HG02571 (cell line): ENCODE results near the gene NXT2.
"Not testable (repeated sequence)": the region's sequence is repeated elsewhere in the genome, so short reads cannot be mapped to it uniquely, and the experiment has no call there.

Experiments
- ATAC-seq: cut with Tn5 transposase; IDR thresholded peaks from one replicate; pipeline ENCODE4 v1.9.1; 2021; ENCODE audit warnings: mild to moderate bottlenecking, moderate library complexity; ENCODE audit not compliant: unreplicated experiment

The NXT2 gene

DNA sequence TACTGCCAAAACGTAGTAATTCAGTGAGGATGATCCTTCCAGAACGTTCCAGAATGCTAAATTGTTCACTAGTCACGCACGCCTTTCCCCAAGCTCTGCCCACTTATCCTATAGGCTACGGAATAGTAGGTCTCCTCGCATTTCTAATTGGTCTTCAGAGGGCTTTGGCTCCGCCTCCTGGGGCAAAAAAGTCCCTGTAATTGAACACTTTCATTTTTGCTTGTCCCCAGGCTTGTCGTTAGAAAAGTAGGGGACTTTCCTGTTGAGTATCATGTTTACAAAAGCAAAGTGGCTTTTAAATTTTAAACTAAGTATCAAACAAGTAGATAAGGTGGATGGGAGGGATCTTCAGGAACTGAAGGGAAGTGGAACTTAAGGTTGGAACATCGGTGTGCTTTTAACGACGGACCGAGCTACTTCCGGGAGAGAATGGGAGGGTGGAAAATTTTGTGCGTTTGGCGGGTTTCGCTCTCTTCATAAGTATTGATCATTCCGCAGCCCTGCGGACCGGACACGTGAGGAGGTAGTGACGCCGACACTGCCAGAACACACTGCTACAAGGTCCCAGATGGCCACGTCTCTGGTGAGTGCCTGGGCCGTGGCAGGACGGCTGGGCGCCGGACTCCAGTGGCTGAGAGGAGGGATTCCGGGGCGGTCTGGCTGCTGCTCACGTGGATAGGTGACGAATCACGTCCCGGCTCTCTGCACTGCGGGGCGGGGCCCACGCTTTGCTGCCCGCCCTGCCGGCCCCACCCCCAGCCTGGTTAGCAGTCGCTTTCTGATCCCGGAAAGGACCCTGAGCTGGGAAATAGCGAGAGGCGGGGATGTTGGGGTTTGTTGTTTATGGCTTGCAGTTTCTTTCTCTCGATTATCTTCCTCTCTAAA is at the start of gene NXT2:
NXT2 (plus strand) TSS at position 406 of the 885 bp plus-strand sequence; CDS start at position 569, 163 bp downstream.
- peak; percentile 97 for ATAC-seq

DNA sequence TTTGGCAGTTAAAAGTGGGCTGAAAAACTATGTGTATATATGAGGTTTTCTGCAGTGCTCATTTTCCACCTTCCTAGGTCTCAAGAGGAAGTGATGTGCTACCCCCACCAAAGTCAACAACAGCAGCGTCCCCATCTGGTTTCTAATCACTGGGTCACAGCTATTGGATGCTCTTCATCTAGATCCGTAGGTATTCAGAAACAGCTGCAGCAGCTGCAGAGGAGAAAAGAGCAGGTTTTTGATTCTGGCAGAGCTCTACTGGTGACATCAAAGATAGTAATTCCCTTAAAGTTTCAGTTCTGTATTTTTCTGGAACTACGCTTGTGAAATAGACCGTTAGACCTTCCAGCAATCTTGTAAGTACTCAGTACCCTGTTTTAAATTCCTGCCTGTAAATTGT is 49.0 kb upstream of the NXT2 start:
- ATAC-seq = no peak

DNA sequence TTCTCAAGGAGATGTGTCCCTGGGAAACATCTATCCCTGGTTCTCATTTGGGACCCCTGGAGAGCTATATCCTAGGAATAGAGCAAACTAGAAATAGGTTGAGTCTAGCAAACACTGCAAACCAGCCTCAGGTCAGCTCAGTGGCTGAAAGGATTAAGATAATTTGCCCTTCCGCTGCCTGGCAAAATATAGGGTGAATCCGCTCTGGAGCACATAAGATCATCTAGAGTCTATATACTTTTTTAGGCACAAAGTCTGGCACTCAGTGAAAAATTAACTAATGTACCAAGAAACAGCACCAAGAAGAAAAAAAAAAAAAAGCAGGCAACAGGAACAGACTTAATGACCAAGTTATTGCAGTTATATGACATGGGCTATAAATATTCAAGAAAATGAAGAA is 47.5 kb upstream of the NXT2 start:
- no peak for ATAC-seq

DNA sequence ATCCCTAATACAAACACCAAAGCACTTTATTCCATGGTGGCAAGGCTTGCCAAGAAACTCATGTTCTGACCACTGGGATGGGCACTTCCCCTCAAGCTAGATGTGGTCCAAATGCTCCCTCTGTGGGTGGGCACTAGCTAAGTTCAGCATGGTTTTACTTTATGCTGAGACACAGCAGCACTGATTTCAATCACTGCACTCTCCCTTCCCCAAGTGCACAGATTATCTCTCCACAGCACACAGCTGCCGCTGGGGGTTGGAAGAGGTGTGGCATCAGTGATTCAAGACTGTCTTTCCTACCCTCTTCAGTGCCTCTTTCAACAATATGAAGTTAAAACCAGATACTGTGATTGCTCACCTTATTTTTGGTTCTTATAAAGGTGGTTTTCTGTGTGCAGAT is 38.2 kb upstream of the NXT2 start:
- ATAC-seq = no peak

DNA sequence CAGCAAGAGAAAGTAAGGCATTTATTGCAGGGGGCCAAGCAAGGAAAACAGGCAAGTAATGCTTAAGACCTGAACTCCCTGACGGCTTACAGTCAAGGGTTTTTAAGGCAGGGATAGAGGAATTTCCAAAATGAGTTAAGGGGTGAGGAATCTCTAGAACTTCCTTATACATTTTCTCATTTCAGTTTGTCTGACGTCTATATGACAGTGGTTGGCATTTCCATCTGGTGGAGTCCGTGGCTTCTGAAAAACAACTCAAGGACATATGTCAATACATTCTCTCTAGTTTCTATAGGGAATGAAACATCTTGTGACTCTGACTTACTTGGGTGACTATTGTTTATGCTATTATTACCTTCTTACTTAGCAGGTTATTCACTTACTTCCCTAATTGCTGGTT is 35.5 kb upstream of the NXT2 start:
- ATAC-seq = no peak

DNA sequence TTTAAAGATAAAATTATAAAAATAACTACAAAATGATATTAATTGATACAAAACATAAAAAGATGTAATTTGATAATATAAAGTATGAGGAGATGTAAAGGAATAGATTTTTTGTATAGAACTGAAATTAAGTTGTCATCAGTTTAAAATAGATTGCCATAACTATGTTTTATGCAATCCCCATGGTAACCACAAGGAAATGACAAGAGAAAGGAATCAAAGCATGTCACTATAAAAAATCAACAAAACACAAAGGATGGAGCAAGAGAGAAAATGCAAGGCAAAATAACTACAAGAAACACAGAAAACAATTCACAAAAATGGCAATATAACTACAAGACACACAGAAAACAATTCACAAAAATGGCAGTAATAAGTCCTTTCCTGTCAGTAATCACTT is 27.7 kb upstream of the NXT2 start:
- no peak for ATAC-seq

DNA sequence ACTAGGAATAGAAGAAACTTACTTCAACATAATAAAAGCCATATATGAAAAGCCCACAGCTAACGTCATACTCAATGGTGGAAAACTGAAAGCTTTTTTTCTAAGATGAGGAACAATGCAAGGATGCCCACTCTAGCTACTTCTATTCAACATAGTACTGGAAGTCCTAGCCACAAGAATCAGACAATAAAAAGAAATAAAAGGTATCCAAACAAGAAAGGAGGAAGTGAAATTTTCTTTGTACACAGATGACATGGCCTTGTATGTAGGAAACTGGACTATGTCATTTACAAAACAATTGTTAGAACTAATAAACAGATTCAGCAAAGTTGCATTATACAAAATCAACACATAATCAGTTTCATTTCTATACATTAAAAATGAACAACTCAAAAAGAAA is 25.5 kb upstream of the NXT2 start:
- ATAC-seq = no peak

DNA sequence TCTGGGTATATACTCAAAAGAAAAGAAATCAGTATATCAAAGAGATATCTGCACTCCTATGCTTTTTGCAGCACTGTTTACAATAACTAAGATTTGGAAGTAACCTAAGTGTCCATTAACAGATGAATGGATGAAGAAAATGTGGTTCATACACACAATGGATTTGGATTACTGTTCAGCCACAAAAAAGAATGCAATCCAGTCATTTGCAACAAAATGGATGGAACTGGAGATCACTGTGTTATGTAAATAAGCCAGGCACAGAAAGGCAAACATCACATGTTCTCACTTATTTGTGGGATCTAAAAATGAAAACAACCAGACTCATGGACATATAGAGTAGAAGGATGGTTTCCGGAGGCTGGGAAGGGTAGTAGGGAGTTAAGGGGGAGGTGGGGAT is 17.6 kb upstream of the NXT2 start:
- ATAC-seq = no peak

DNA sequence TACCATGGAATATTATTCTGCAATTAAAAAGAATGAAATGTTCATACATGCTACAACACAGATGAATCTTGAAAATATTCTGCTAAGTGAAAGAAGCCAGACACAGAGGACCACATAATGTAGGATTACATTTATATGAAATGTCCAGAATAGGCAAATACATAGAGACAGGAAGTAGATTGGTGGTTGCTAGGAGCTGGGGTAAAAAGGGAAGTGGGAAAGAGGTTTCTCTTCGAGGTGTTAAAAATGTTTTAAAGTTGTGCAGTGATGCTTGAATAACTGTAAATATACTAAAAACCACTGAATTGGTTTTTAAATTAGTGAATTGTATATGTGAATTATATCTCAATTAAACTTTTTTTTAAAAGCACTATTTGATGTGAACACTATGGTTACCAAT is 3.6 kb upstream of the NXT2 start:
- ATAC-seq = no peak

DNA sequence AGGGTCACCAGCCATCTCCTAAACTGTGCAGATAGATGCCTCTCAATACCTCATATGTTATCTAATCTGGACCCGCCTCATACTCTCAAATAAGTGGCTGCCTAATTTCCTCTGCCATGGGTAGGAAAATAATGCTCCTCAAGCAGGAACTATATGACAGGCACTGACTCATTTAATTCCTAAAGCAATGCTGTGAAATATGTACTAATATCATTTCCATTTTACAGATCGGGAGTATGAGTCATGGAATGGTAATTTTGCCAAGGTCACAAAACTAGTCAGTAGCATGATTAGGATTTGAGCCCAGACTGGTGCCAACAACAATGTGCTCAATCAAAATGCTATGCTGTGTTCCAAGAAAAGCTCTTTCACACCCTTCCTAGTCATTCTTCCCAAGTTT is 3.0 kb upstream of the NXT2 start:
- no peak for ATAC-seq

DNA sequence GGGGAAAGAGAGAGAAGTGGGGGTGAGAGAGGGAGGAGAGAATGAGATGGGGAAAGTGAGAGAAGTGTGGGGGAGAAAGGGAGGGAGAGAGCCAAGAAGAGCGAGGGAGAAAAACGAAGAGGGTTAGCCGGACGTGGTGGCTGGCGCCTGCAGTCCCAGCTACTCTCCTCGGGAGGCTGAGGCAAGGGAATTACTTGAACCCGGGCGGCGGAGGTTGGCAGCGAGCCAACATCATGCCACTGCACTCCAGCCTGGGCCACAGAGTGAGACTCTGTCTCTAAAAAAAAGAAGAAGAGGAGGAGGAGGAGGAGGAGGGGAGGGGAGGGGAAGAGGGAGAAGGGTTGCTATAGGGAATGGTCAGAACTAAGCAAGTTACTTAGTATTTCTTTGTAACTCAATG is 1.7 kb upstream of the NXT2 start:
- no peak for ATAC-seq

DNA sequence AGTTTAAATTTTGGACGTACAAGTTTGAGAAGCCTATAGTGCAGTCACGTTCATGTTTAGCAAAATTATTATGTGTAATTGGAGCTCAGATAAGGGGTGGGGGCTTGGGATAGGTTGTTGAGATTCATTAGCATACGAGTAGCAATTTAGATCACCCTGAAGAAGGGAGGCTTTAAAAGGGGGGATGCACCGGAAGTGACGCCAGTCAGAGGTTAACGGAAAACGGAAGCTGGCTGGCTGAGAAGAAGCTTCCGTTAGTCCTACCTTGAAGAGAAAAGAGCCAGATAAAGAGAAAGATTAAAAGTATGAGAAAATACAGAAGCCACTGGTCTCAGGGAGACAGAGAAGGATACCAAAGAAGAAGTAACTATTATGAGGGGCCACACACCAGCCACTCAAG is 1.1 kb upstream of the NXT2 start:
- no peak for ATAC-seq

DNA sequence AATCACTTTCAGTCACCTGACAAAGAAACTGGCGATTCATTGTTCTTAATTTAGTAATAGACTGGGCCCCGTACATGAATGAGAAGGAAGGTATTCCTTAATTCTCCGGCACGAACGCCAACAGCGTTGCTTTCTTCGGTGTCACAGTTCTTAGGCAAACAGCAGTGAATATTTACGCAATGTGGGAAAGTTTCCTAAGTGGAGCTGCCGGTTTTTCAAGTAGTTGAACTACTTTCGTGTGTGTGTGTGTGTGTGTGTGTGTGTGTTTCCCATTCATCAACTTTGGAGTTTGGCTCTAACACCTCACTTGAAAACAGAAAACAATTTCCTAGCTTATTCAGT is 651 bp downstream of the NXT2 start:
- no peak for ATAC-seq

DNA sequence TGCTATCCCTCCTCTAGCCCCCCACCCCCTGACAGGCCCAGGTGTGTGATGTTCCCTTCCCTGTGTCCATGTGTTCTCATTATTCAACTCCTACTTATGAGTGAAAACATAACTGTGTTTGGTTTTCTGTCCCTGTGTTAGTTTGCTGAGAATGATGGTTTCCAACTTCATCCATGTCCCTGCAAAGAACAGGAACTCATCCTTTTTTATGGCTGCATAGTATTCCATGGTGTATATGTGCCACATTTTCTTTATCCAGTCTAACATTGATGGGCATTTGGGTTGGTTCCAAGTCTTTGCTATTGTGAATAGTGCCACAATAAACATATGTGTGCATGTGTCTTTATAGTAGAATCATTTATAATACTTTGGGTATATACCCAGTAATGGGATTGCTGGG is 2.4 kb downstream of the NXT2 start:
- ATAC-seq = not testable (repeated sequence)

DNA sequence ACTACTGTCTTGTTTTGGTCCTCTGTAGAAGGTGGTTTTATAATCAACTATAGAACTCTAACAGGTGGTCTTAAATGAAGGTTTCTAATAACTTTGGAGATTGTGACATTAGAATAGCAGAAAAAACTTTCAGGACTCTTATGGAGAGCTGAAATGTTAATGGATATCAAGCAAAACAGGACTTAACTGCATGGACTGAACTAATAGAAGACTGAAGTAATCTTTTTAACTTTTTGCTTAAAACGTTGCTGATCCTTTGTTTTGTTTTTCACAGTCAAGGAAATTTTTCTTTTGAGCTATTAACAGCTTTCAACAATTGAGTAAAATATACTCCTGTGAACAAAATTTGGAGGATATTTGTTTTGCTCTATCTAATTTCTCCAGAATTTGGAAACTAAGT is 17.2 kb downstream of the NXT2 start:
- no peak for ATAC-seq

DNA sequence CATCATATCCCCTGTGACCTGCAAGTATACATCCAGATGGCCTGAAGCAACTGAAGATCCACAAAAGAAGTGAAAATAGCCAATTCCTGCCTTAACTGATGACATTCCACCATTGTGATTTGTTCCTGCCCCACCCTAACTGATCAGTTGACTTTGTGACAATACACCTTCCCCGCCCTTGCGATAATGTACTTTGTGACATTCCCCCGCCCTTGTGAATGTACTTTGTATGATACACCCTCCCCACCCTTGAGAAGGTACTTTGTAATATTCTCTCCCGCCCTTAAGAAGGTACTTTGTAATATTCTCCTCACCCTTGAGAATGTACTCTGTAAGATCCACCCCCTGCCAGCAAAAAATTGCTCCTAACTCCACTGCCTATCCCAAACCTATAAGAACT is 39.4 kb downstream of the NXT2 start:
- not testable (repeated sequence) for ATAC-seq

DNA sequence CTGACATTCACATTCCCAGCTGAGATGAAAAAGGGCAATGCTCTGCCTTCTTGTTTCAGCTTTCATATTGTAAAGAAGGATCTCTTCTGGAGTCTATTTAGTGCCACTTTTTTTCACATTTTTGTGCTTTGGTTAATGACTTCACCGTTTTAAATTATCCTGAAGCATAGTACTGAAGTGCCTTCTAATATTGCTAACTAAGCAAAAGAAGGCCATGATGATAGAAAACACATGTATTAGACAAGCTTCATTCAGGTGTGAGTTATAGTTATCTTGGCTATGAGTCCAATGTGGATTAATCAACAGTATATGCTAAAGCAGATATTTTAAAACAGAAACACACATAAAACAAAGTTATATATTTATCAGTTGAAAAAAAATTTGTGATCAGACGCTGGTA is 40.4 kb downstream of the NXT2 start:
- ATAC-seq = no peak

DNA sequence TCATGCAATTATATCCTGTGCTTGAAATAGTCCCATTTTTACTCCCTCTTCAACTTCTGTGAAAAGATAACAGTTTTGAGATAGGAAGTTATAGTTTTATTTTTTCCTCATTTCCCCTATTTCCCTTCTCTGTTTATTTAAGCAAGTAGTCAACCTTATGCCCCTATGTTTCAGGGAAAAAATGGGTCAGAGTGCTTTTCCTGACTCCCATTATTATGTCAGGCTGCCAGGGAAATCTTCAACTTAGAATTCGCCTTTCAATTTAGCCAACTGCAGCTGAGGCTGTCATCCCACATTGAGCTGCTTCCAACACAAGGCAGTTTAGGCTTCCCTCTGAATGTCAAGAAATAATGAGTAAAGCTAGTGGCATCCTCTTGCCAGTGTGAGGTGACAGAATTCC is 42.3 kb downstream of the NXT2 start:
- ATAC-seq = no peak

DNA sequence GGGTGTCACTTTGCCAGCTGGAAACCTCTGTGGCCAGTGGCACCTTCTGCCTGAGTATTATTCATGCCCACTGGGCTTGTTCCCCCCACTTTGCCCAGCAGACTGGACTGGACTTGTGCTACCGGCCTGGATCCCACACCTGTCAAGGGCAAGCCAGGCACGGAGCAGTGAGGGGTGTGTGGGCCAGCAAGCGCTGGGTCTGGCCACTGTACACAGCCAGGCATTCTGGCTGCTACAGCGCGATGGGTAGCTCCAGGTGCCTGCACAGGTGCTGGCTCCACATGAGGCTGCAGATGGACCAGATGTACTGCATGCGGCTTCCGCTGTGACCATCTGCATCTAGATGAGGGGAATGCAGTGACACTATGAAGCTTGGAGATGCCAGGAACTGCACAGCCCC is 48.8 kb downstream of the NXT2 start:
- no peak for ATAC-seq

DNA sequence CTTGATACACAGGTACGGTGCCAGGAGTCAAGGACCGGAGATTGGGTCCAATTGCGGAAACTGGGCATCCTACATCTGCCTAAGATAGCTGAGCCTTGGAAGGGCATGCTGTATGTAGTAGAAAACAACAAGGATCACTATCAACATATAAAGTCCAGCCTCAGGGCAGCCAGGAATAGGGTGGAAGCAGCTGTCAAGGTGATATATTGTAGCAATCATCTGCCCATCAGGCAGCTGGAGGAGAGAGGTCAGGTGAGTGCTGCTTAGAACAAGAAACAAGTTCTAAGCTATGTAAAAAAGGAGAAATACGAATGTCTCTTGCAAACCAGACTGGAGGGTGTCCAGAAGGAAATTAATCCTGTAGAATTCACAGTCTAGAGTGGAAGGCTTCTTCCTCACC is 53.5 kb downstream of the NXT2 start:
- no peak for ATAC-seq
